GM19043 (cell line): Measurements from ENCODE around the gene TRIM67.

Experiments used
- ATAC-seq: cut with Tn5 transposase; IDR thresholded peaks from one replicate; pipeline ENCODE4 v1.9.1; 2021; ENCODE audit warnings: low read depth; ENCODE audit not compliant: unreplicated experiment

TRIM67 gene

GRCh38 chr1:231182317-231182716 lies 20.5 kb downstream of the TRIM67 start:
- ATAC-seq: no peak

- no peak for ATAC-seq
Observed at GRCh38 chr1:231183639-231184590, 22.1 kb downstream of the TRIM67 start.

GRCh38 chr1:231184891-231185290 lies 23.0 kb downstream of the TRIM67 start:
- ATAC-seq: no peak

- ATAC-seq: no peak
Observed at GRCh38 chr1:231185391-231185790, 23.5 kb downstream of the TRIM67 start.

- ATAC-seq: no peak
Observed at GRCh38 chr1:231186356-231187115, 24.7 kb downstream of the TRIM67 start.

- no peak for ATAC-seq
Observed at GRCh38 chr1:231187571-231187970, 25.7 kb downstream of the TRIM67 start.

- no peak for ATAC-seq
Observed at GRCh38 chr1:231188072-231188471, 26.2 kb downstream of the TRIM67 start.

- no peak for ATAC-seq
Observed at GRCh38 chr1:231188768-231189167, 26.9 kb downstream of the TRIM67 start.

- ATAC-seq: no peak
Observed at GRCh38 chr1:231189683-231190270, 27.9 kb downstream of the TRIM67 start.

GRCh38 chr1:231190456-231190855 lies 28.6 kb downstream of the TRIM67 start:
- ATAC-seq: no peak

- ATAC-seq: no peak
Observed at GRCh38 chr1:231192620-231193163, 30.8 kb downstream of the TRIM67 start.

GRCh38 chr1:231193710-231194340 lies 32.0 kb downstream of the TRIM67 start:
- no peak for ATAC-seq

- ATAC-seq: no peak
Observed at GRCh38 chr1:231194476-231194842, 32.6 kb downstream of the TRIM67 start.

GRCh38 chr1:231194843-231195516 lies 33.1 kb downstream of the TRIM67 start:
- no peak for ATAC-seq

- ATAC-seq: no peak
Observed at GRCh38 chr1:231196307-231196706, 34.4 kb downstream of the TRIM67 start.

- ATAC-seq: no peak
Observed at GRCh38 chr1:231196728-231197127, 34.9 kb downstream of the TRIM67 start.

- ATAC-seq: no peak
Observed at GRCh38 chr1:231199868-231200267, 38.0 kb downstream of the TRIM67 start.

- ATAC-seq: no peak
Observed at GRCh38 chr1:231200388-231201031, 38.7 kb downstream of the TRIM67 start.

GRCh38 chr1:231201375-231201978 lies 39.6 kb downstream of the TRIM67 start:
- ATAC-seq: no peak
